GM21447 (cell line): ENCODE results near the gene RC3H1.
"Not testable (repeated sequence)": the region's sequence is repeated elsewhere in the genome, so short reads cannot be mapped to it uniquely, and the experiment has no call there.

ENCODE experiments used
- ATAC-seq: cut with Tn5 transposase; IDR thresholded peaks from one replicate; pipeline ENCODE4 v1.9.1; 2021; ENCODE audit not compliant: unreplicated experiment

RC3H1 gene

GRCh38 chr1:174022080-174022975 is at the start of gene RC3H1:
Gene RC3H1 (minus strand): TSS chr1:174022357. CDS start chr1:173992985, 29,372 bp downstream.
- ATAC-seq: peak; percentile 81

- no peak for ATAC-seq
Observed at GRCh38 chr1:174070614-174071013, 48.5 kb upstream of the RC3H1 start.

GRCh38 chr1:174068000-174068399 is 45.8 kb upstream of the RC3H1 start:
- no peak for ATAC-seq

DNA sequence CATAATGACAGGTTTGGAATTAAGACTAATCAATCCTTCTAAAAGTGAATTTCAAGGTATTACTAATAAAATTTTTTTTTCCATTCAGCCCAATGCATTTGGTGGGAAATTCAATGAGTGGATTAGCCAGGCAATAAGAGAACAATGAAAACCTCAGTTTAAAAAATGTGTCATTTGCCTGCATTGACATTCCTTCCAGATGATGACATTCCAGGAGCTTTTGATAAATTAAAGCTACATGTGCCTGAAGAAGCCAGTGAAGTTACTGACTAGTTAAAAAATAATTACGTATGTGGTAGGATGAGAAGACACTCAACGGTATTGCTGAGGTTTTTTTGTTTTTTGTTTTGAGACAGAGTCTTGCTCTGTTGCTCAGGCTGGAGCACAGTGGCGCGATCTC is 37.9 kb upstream of the RC3H1 start:
- ATAC-seq: no peak

GRCh38 chr1:174058624-174059023 is 36.5 kb upstream of the RC3H1 start:
- ATAC-seq: no peak

- ATAC-seq: not testable (repeated sequence)
Observed at GRCh38 chr1:174056609-174057008, 34.5 kb upstream of the RC3H1 start.

DNA sequence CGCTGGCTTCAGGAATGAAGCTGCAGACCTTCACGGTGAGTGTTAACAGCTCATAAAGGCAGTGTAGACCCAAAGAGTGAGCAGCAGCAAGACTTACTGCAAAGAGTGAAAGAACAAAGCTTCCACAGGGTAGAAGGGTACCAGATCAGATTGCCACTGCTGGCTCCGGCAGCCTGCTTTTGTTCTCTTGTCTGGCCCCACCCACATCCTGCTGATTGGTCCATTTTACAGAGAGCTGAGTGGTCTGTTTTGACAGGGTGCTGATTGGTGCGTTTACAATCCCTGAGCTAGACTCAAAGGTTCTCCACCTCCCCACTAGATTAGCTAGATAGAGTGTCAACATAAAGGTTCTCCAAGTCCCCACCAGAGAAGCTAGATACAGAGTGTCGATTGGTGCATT is 33.6 kb upstream of the RC3H1 start:
- not testable (repeated sequence) for ATAC-seq

DNA sequence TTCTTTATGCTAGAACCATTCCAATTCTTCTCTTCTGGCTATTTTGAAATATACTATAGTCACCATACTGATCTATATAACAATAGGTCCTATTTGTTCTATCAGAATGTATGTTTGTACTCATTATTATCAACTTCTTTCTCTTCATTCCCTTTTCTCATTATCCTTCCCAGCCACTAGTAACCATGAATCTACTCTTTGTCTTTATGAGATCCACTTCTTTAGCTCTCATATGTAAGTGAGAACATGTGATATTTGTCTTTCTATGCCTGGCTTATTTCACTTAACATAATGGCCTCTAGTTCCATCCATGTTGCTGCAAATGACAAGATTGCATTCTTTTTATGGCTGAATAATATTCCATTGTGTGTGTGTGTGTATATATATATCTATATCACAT is 31.7 kb upstream of the RC3H1 start:
- ATAC-seq: no peak

DNA sequence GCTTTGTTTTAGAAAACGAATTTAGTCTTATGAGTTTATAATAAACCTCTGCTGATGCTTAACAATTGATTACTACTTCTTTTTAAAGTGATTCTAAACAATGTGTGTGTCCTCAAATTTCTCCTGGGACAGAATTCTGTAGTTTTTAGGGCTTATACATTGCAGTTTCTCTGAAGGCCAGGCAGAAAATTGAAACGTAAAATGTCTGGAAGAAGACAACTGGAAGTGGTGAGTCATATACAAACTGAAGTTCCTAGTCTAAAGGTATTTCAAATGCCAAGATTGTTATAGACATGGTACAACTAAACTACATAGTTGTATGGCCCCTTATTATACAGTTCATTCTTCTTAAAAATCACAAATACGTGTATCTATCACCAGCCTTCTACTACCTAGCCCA is 30.5 kb upstream of the RC3H1 start:
- no peak for ATAC-seq

DNA sequence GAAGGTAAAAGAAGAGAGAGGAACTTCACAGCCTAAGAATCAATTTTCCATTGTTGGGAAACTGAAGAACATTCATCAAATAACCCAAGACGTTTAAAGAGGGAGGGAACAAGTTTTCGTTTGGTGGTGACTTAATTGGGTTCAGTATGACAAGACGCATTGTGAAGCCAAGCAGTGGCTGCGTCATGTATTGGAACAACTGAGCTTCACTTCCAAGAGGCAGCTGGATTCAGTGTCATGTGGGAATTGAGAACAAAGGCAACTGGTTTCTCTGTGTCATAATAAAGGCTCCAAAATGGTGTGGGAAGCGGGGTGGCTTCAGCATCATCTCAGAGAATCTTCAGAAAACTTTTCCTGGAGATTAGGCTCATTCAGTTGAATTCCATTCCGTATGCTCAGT is 29.8 kb upstream of the RC3H1 start:
- ATAC-seq: no peak

DNA sequence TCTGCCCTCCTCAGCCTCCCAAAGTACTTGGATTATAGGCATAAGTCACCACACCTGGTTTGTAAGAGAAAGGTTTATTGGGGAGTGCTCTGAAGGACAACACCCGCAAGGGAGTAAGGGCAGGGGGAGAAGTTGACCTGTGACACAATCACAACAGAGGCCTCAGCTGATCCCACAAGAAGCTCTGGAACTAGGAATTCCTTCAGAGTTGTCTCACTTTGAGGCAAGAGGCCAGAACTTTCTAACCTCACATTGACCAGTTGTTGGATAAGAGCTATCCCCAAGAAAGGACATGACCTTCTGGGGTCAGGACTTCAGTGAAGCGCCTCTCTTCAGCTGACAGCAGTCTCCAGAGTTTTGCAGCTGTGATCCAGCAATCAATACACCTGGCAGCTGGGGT is 27.4 kb upstream of the RC3H1 start:
- ATAC-seq: no peak

DNA sequence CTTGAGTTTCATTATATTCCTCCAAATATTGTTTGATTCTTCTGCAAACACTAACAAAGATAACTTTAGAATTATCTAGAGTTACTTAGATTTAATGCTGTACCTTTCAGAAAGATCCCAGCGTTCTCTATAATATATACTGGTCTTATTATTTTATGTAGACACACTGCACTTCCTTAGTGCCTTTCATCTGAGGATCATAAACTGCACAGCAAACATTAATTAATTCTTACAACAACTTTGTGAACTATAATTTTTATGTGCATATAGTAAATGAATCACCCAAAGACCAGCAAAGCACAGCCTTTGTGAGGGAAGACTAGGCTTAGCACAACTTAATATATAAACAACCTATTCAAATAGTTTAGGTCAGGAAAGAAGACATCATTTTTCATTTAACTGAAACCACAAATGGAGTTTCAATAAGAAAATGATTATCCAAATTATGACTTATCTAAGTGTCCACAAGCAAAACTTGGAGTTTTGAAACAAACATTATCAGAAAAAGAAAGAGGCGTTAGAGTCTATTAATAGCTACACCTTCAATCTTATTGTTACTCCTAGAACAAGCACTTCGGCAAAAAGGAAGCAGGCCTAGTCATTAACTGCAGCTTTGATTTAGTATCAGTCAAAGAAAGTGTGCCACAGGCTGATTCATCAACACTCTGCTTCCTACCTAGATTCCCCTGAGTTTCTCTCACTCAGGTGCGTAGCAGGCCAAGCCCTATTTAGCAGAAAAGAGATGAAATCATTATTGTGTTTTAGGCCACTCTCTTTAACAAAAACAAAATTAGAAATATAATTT is 22.5 kb upstream of the RC3H1 start:
- ATAC-seq: no peak

DNA sequence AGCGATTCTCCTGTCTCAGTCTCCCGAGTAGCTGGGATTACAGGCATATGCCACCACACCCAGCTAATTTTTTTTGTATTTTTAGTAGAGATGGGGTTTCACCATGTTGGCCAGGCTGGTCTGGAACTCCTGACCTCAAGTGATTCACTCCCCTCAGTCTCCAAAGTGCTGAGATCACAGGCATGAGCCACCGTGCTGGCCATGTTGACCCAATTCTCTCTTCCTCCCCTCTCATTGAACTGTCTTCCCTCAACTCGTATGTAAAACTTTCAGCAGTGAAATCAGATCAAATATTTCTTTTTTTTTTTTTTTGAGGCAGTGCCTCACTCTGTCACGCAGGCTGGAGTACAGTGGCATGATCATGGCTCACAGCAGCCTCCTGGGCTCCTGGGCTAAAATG is 20.4 kb upstream of the RC3H1 start:
- not testable (repeated sequence) for ATAC-seq

DNA sequence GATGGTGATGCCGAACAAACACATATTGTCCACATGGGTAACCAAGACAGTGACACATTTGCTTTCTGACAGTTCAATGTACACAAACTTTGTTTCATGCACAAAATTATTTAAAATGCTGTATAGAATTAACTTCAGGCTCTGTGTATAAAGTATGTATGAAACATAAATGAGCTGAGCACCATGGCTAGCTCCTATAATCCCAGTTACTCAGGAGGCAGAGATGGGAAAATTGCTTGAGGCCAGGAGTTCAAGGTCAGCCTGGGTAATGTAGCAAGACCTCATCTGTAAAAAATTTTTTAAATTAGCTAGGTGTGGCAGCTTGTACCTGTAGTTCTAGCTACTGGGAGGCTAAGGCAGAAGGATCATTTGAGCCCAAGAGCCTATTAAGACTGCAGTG is 19.2 kb upstream of the RC3H1 start:
- ATAC-seq: no peak

DNA sequence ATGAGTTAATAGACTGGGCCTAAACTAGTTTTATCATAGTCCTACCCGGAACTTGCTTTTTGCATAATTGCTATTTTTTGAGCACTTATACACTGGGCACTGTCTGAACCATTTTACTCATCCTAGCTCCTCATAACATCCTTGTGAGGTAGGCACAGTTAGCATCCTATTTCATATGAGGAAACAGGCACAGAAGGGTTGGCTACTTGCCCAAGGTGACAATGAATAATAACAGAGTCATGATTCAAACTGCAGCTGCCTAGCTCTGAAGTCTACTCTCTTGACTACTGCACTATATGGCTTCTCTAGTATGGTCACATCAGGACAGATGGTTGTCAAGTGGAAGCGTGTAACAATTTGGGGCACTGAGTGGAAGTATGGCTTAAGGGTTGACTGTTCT is 18.2 kb upstream of the RC3H1 start:
- no peak for ATAC-seq

DNA sequence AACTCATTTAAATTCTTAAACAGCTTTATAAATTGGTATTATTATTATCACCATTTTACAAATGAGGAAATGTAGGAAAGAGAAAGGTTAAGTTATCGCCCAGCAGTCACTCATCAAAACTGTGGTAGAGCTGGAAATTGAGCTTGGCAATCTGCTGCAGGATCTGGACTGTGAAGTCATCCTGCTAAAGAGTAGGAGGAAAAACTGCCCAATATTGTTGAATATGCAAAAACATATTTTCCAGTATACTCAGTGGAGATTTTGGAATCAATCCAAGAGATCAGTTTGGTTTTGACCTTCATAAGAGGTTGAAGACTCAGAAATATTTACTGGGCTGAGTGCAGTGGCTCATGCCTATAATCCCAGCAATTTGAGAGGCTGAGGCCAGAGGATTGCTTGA is 16.9 kb upstream of the RC3H1 start:
- ATAC-seq: no peak

GRCh38 chr1:174036798-174037197 is 14.6 kb upstream of the RC3H1 start:
- ATAC-seq: no peak

- no peak for ATAC-seq
Observed at GRCh38 chr1:174036204-174036603, 14.0 kb upstream of the RC3H1 start.

GRCh38 chr1:174032671-174033222 is 10.6 kb upstream of the RC3H1 start:
- no peak for ATAC-seq

GRCh38 chr1:174031099-174031498 is 8.9 kb upstream of the RC3H1 start:
- no peak for ATAC-seq

DNA sequence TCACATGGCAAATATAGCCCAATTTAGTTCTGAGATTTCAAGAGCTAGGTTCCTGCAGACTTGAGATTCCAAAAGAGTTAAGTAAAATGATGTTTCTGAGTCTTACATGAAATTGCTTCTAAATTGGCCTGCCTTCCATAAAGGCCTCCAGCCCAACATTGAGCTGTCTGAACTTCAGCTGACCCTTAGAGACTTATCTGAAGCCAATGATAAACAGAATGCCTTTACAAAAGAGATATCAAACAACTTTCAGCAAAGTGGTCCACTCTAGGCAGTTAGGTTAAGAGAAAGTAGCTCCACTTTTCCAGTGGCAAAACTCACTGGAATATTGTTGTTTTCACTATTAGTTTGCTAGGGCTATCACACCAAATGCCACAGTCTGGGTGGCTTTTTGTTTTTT is 6.3 kb upstream of the RC3H1 start:
- ATAC-seq: no peak

DNA sequence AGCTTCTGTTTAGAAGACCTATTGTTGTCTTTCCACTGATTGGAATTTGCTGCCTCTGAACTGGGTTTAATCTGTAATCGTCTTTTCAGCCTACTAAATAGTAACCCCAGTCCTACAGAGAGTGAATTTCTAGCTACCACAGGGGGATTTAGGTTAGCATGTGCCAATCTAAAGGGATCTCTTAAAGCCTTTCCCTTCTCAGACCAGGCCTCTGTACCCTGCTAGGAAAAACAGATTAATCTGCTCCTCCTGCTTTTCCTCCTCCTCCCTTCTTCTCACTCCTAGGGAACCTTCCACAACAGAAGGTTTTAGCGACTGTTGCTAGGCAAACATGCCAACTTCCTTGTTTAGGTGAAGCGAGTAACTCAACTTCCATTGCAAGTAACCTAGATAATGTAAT is 1.3 kb upstream of the RC3H1 start:
- no peak for ATAC-seq
